GM21619 (cell line): ENCODE data around the gene SPO11.

Experiments used
- ATAC-seq: cut with Tn5 transposase; IDR thresholded peaks from one replicate; pipeline ENCODE4 v1.9.1; 2021; ENCODE audit not compliant: unreplicated experiment

SPO11 gene

GRCh38 chr20:57310821-57311514, 18.6 kb upstream of the SPO11 start:
- ATAC-seq, result no peak

- ATAC-seq, result no peak
Measured at GRCh38 chr20:57312138-57312537, 17.5 kb upstream of the SPO11 start.

- no peak for ATAC-seq
Measured at GRCh38 chr20:57313230-57313629, 16.4 kb upstream of the SPO11 start.

- no peak for ATAC-seq
Measured at GRCh38 chr20:57313951-57314350, 15.7 kb upstream of the SPO11 start.

- no peak for ATAC-seq
Measured at GRCh38 chr20:57315083-57315975, 14.3 kb upstream of the SPO11 start.

GRCh38 chr20:57315976-57316480, 13.6 kb upstream of the SPO11 start:
- ATAC-seq, result no peak

GRCh38 chr20:57316795-57317201, 12.8 kb upstream of the SPO11 start:
- no peak for ATAC-seq

- no peak for ATAC-seq
Measured at GRCh38 chr20:57317316-57317788, 12.3 kb upstream of the SPO11 start.

GRCh38 chr20:57317789-57318371, 11.7 kb upstream of the SPO11 start:
- no peak for ATAC-seq

GRCh38 chr20:57319584-57319983, 10.0 kb upstream of the SPO11 start:
- ATAC-seq, result no peak

- ATAC-seq, result no peak
Measured at GRCh38 chr20:57320358-57320757, 9.2 kb upstream of the SPO11 start.

GRCh38 chr20:57321142-57321541, 8.5 kb upstream of the SPO11 start:
- ATAC-seq, result no peak

- no peak for ATAC-seq
Measured at GRCh38 chr20:57322476-57322875, 7.1 kb upstream of the SPO11 start.

- ATAC-seq, result peak; percentile 67
Measured at GRCh38 chr20:57323034-57323433, 6.6 kb upstream of the SPO11 start.

GRCh38 chr20:57325632-57326356, 3.8 kb upstream of the SPO11 start:
- ATAC-seq, result no peak

GRCh38 chr20:57326667-57327455, 2.7 kb upstream of the SPO11 start:
- no peak for ATAC-seq

- ATAC-seq, result no peak
Measured at GRCh38 chr20:57327820-57328219, 1.8 kb upstream of the SPO11 start.

- no peak for ATAC-seq
Measured at GRCh38 chr20:57330998-57331397, 1.4 kb downstream of the SPO11 start.

GRCh38 chr20:57332105-57333089, 2.8 kb downstream of the SPO11 start:
- no peak for ATAC-seq
